ENCODE results near the gene MISP. TPM values are rescaled to one million over a fixed set of nuclear protein-coding genes. Genes with fewer than 3 reads are reported as not detected.

The MISP gene
- total and polyA plus RNA-seq, 9 of the 15 experiments (the other 6 are each of a cell fraction or from before 2014, with no cell fraction given): 0.04 to 0.29 (median 0.05) TPM; not detected in 5

DNA sequence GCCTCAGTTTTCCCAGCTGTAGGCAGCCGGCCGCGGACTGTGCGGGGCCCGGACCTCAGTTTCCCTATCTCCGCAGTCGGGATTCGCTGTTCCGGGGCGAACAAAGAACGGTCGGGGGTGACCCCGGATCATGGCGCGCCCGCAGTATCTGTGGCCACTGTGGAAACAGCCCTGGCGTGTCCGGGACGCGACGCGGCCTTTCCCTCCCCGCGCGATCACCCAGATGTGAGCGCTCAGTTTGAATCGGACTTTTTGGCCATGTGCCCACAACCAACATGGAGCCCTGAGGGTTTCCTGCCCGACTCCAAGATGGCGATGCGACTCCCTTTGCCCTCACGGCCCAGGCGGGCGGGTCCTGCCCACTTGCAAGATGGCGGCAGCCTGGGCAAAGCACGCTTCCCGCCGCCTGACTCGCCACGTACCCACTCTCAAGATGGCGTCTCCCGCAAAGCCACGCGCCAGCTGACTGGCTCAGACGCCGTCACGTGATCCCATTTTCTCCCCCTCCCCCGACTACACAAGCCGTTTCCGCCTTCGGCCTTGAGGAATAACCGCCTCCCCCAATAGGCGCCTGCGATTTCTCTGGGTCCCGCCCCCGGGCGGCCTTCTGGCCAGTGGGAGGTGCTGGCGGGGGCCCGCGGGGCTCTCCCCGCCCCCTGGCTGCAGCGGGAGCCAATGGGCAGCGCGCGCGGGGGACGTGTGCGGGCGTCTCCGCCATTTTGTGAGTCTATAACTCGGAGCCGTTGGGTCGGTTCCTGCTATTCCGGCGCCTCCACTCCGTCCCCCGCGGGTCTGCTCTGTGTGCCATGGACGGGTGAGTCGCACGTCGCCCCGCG, 46.0 kb downstream of the MISP start, which contains the start of gene PTBP1 (continued):
- TF ChIP-seq, protein P1, sequence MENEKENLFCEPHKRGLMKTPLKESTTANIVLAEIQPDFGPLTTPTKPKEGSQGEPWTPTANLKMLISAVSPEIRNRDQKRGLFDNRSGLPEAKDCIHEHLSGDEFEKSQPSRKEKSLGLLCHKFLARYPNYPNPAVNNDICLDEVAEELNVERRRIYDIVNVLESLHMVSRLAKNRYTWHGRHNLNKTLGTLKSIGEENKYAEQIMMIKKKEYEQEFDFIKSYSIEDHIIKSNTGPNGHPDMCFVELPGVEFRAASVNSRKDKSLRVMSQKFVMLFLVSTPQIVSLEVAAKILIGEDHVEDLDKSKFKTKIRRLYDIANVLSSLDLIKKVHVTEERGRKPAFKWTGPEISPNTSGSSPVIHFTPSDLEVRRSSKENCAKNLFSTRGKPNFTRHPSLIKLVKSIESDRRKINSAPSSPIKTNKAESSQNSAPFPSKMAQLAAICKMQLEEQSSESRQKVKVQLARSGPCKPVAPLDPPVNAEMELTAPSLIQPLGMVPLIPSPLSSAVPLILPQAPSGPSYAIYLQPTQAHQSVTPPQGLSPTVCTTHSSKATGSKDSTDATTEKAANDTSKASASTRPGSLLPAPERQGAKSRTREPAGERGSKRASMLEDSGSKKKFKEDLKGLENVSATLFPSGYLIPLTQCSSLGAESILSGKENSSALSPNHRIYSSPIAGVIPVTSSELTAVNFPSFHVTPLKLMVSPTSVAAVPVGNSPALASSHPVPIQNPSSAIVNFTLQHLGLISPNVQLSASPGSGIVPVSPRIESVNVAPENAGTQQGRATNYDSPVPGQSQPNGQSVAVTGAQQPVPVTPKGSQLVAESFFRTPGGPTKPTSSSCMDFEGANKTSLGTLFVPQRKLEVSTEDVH (IDR thresholded peaks at IDR 0.05; ENCODE audit: low read depth, partially characterized antibody): peak; percentile 90
- no peak for TF ChIP-seq SRSF1 (IDR thresholded peaks at IDR 0.05; ENCODE audit: low read depth, low read length)
- TF ChIP-seq, protein P2, sequence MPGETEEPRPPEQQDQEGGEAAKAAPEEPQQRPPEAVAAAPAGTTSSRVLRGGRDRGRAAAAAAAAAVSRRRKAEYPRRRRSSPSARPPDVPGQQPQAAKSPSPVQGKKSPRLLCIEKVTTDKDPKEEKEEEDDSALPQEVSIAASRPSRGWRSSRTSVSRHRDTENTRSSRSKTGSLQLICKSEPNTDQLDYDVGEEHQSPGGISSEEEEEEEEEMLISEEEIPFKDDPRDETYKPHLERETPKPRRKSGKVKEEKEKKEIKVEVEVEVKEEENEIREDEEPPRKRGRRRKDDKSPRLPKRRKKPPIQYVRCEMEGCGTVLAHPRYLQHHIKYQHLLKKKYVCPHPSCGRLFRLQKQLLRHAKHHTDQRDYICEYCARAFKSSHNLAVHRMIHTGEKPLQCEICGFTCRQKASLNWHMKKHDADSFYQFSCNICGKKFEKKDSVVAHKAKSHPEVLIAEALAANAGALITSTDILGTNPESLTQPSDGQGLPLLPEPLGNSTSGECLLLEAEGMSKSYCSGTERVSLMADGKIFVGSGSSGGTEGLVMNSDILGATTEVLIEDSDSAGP (CRISPR knock-in tag; IDR thresholded peaks at IDR 0.05): no peak
- TF ChIP-seq ZNF165 (CRISPR knock-in tag; IDR thresholded peaks at IDR 0.05; ENCODE audit: borderline replicate concordance): no peak
- no peak for TF ChIP-seq U2AF2 (optimal IDR thresholded peaks at IDR 0.05; ENCODE audit: low read depth, low read length)
- no peak for TF ChIP-seq C11orf30 (IDR thresholded peaks at IDR 0.05; ENCODE audit: low read depth)
- TF ChIP-seq, protein P3, sequence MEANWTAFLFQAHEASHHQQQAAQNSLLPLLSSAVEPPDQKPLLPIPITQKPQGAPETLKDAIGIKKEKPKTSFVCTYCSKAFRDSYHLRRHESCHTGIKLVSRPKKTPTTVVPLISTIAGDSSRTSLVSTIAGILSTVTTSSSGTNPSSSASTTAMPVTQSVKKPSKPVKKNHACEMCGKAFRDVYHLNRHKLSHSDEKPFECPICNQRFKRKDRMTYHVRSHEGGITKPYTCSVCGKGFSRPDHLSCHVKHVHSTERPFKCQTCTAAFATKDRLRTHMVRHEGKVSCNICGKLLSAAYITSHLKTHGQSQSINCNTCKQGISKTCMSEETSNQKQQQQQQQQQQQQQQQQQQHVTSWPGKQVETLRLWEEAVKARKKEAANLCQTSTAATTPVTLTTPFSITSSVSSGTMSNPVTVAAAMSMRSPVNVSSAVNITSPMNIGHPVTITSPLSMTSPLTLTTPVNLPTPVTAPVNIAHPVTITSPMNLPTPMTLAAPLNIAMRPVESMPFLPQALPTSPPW (CRISPR knock-in tag; IDR thresholded peaks at IDR 0.05): peak; percentile 97
- TF ChIP-seq HCFC1 (IDR thresholded peaks at IDR 0.05; ENCODE audit: low read depth, low read length): peak; percentile 96
- TF ChIP-seq MAFF (IDR thresholded peaks at IDR 0.05; ENCODE audit: low read length): no peak
- TF ChIP-seq, protein P4, sequence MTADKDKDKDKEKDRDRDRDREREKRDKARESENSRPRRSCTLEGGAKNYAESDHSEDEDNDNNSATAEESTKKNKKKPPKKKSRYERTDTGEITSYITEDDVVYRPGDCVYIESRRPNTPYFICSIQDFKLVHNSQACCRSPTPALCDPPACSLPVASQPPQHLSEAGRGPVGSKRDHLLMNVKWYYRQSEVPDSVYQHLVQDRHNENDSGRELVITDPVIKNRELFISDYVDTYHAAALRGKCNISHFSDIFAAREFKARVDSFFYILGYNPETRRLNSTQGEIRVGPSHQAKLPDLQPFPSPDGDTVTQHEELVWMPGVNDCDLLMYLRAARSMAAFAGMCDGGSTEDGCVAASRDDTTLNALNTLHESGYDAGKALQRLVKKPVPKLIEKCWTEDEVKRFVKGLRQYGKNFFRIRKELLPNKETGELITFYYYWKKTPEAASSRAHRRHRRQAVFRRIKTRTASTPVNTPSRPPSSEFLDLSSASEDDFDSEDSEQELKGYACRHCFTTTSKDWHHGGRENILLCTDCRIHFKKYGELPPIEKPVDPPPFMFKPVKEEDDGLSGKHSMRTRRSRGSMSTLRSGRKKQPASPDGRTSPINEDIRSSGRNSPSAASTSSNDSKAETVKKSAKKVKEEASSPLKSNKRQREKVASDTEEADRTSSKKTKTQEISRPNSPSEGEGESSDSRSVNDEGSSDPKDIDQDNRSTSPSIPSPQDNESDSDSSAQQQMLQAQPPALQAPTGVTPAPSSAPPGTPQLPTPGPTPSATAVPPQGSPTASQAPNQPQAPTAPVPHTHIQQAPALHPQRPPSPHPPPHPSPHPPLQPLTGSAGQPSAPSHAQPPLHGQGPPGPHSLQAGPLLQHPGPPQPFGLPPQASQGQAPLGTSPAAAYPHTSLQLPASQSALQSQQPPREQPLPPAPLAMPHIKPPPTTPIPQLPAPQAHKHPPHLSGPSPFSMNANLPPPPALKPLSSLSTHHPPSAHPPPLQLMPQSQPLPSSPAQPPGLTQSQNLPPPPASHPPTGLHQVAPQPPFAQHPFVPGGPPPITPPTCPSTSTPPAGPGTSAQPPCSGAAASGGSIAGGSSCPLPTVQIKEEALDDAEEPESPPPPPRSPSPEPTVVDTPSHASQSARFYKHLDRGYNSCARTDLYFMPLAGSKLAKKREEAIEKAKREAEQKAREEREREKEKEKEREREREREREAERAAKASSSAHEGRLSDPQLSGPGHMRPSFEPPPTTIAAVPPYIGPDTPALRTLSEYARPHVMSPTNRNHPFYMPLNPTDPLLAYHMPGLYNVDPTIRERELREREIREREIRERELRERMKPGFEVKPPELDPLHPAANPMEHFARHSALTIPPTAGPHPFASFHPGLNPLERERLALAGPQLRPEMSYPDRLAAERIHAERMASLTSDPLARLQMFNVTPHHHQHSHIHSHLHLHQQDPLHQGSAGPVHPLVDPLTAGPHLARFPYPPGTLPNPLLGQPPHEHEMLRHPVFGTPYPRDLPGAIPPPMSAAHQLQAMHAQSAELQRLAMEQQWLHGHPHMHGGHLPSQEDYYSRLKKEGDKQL (CRISPR knock-in tag; IDR thresholded peaks at IDR 0.05; ENCODE audit: borderline replicate concordance): no peak
- no peak for TF ChIP-seq SRF (CRISPR knock-in tag; IDR thresholded peaks at IDR 0.05)
- TF ChIP-seq SMARCE1 (IDR thresholded peaks at IDR 0.05): no peak
- TF ChIP-seq RUNX1 (IDR thresholded peaks at IDR 0.05; ENCODE audit: low read depth): peak; percentile 38; the same call in 1 of the 2 replicates
- TF ChIP-seq HIVEP1 (CRISPR knock-in tag; IDR thresholded peaks at IDR 0.05): no peak
- no peak for TF ChIP-seq CBFB (CRISPR knock-in tag; IDR thresholded peaks at IDR 0.05)
- peak; percentile 79 for TF ChIP-seq TAF7 (tag; IDR thresholded peaks at IDR 0.05)
